Rectal smooth muscle tissue (tissue), 1 donor: Measurements from ENCODE around the gene GALNS.

Source experiments
- H3K27ac ChIP-seq: one replicate; pipeline ENCODE4 v1.7.0; 2013; ENCODE audit warnings: low read depth, low read length, inconsistent platforms
- H3K27me3 ChIP-seq: one replicate; pipeline ENCODE4 v1.7.0; 2013; ENCODE audit warnings: low read length; ENCODE audit not compliant: control insufficient read depth, insufficient read depth
- H3K36me3 ChIP-seq: one replicate; pipeline ENCODE4 v1.7.0; 2013; ENCODE audit warnings: low read length; ENCODE audit not compliant: control insufficient read depth, insufficient read depth
- H3K4me1 ChIP-seq: one replicate; pipeline ENCODE4 v1.7.0; 2013; ENCODE audit warnings: low read length; ENCODE audit not compliant: control insufficient read depth, insufficient read depth
- H3K4me3 ChIP-seq: one replicate; pipeline ENCODE4 v1.7.0; 2013; ENCODE audit warnings: low read length
- H3K9ac ChIP-seq: one replicate; pipeline ENCODE4 v1.7.0; 2013; ENCODE audit warnings: low read length

The GALNS gene

DNA sequence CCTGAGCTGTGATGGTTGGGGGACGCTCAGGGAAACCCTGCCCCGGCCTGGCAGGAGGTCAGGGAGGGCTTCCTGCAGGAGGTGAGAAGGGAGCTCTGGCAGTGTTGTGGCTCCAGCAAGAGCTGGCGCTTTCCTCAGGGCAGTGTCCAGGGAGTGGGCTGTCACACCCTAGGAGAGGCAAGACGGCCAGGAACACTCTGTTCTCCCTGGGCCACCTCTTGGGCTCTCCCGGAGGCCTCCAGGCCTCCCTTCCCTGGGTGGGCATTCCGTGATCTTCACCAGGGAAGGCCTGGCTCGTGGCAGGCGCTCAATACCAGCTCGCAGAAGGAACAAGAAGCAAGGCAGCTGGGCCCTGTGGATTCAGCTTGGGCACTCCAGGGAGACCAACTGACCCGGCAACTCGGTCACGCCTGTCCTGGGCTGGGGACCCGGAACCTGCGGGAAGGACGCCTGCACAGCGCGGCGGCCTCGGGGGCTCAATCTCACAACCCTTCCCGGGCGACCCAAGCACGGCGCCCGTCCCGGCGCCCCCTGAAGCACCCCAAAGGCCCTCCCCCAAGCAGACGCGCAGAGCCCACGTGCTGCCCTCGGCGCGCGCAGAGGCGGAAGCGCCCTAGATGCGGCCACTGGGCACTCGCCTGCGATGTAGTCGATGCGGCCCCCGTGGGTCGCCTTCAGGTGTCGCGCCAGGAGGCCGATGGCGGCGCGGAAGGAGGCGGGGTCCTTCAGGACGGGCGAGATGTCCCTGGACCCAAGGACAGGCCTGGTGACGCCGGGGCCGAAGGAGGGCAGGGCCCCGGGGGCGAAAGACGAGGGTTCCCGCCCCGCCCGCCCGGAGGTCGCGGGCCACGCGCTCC is 45.6 kb downstream of the GALNS start:
- Histone ChIP-seq H3K4me1 (peaks cover 14% of the 10 kb centered on the region), H3K27me3 (no peaks in the 10 kb centered on the region), H3K36me3 (peaks cover 6% of the 10 kb centered on the region), H3K27ac (peak overlapping the region; percentile 88), H3K4me3 (peak overlapping the region; percentile 85), H3K9ac (peak overlapping the region; percentile 78)

DNA sequence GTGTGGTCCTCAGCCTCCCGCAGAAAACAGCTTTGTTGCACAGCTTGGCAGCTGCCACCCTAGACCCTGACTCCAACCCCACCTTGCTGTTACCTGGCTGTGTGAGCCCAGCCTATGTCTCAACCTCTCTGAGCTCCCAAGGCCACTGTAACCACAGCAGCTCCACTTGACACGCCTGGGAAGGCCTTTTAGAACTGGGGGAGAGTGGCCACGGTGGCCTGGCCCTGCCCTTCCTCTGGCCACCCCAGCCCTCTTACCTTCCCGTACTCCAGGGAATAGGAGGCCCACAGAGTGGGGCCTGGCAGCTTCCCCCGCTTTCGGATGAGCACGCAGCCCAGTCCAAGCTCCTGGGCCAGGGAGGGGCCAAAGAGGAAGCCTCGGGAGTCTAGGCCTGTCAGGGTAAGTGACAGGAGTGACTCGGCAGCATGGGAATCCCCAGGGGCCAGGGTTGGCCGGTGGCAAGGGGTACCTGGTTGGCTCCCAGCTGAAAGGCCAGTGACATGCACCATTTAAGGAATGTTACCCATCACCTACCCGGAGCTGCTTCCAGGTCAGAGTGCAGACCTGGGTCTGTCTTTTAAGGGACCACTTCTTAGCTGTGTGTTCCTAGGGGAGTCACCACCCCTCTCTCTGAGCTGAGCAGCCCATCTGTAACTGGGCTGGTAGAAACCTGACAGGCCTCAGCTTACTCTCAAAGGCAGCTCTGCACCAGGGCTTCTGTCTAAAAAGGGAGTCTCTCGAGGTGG is 46.4 kb downstream of the GALNS start:
- H3K27me3 ChIP-seq = no peaks in the 10 kb centered on the region
- peak overlapping the region; percentile 88 for H3K27ac ChIP-seq
- H3K4me1 ChIP-seq = peaks cover 14% of the 10 kb centered on the region
- peak overlapping the region; percentile 85 for H3K4me3 ChIP-seq
- H3K36me3 ChIP-seq = peaks cover 6% of the 10 kb centered on the region
- H3K9ac ChIP-seq = peak overlapping the region; percentile 78

DNA sequence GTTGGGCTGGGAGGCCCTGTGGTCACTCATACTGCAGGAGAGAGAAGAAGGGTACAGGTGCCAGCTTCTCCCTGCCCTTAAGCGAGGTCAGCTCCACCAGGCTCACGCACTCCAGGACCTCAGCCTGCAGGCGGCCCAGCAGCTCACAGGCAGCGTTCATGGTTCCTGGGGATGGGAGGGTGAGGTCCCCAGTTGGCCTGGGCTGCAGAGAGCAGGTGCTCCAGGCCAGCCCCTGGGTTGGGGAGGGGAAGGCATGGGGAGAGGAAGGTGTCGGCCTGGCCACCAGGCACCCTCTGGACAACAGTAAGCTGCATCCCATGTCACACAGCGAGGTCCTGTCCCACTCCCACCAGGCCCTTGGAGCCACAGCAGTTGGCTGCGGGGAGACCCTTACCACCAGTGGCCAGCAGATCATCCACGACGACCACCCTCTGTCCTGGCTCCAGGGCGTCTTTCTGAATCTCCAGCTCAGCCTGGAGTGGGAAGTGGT is 47.0 kb downstream of the GALNS start:
- Histone ChIP-seq H3K36me3 (peaks cover 6% of the 10 kb centered on the region), H3K4me3 (no peak overlapping the region), H3K4me1 (peaks cover 14% of the 10 kb centered on the region), H3K27me3 (no peaks in the 10 kb centered on the region), H3K27ac (no peak overlapping the region), H3K9ac (peak overlapping the region; percentile 22)

DNA sequence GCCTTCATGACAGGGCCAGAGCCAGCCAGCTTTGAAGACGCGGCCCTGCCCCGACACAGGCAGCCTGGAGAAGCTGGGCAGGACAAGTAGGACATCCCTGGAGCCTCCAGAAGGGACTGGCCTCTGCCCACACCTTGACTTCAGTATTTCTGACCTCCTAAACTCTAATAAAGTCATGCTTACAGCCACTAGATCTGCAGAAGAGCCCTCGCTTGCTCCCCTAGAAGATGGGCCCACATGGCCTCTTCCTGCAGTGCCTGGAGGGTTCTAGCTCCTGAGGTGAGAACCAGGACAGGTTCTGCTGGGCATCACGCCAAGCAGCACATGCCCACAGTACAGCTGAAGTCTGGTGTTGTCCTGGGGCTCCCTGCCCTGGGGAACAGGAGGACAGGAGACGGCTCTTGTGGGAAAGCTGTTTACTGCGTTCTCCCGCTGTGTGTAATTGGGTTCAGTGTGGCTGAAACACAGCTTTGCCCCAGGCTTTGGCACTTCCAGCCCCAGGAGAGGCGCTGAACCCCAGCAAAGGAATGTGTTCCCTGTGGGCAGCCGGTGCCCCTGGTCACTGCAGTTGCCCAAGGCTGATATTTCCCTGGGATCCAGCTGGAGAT is 47.6 kb downstream of the GALNS start:
- H3K4me1 ChIP-seq = peaks cover 14% of the 10 kb centered on the region
- no peak overlapping the region for H3K27ac ChIP-seq
- H3K27me3 ChIP-seq = no peaks in the 10 kb centered on the region
- peaks cover 6% of the 10 kb centered on the region for H3K36me3 ChIP-seq
- no peak overlapping the region for H3K4me3 ChIP-seq
- H3K9ac ChIP-seq = no peak overlapping the region

DNA sequence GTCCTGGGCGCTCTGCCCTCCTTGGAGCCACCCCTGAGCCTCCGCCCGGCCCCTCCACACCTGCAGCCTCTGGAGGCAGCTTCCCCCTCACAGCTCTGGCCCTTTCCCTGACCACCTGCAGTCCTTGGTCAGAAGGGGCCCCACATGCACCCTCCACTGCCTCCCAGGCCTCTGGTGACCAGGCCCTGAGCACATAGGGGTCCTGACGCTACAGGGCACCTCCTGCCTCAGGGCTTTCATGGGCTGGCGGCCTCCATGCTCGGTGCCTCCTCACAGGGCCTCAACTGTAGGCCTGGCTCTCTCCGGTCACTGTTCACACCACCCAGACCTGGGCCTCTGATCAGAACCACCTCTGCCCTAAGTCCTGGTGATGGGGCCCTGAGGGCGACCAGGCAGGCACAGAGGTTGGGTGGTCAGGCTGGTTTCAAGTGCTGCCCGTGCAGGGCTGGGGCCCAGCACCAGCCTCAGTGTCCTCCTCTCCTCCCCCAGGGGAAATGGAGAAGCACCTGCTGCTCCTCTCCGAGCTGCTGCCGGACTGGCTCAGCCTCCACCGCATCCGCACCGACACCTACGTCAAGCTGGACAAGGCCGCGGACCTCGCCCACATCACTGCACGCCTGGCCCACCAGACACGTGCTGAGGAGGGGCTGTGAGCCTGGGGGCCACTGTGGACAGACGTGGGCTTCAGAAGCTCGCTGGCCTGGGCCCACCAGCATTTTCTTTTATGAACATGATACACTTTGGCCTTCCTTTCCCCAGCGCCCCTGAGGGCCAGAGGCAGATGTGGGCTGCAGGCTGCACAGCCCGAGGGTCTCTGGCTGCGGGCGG is 48.9 kb downstream of the GALNS start:
- H3K27ac ChIP-seq = no peak overlapping the region
- no peaks in the 10 kb centered on the region for H3K27me3 ChIP-seq
- H3K36me3 ChIP-seq = peaks cover 6% of the 10 kb centered on the region
- no peak overlapping the region for H3K4me3 ChIP-seq
- no peak overlapping the region for H3K9ac ChIP-seq
- H3K4me1 ChIP-seq = peaks cover 14% of the 10 kb centered on the region

DNA sequence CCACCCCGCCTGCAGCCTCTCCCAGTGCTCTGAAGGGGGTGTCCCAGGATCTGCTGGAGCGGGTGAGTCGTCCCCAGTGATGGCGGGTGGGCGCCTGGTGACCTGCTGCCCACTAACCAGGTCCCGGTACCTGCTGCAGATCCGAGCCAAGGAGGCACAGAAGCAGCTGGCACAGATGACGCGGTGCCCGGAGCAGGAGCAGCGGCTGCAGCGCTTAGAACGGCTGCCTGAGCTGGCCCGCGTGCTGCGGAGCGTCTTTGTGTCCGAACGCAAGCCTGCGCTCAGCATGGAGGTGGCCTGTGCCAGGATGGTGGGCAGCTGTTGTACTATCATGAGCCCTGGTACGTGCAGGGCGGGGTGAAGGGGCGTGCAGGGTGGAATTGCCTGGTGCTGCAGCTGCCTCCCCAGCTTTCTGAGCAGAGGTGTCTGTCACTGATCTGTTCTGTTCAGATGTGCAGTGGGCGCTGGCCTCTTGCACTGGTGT is 49.6 kb downstream of the GALNS start:
- H3K36me3 ChIP-seq = peaks cover 6% of the 10 kb centered on the region
- peaks cover 14% of the 10 kb centered on the region for H3K4me1 ChIP-seq
- no peak overlapping the region for H3K4me3 ChIP-seq
- no peak overlapping the region for H3K9ac ChIP-seq
- no peak overlapping the region for H3K27ac ChIP-seq
- H3K27me3 ChIP-seq = no peaks in the 10 kb centered on the region

DNA sequence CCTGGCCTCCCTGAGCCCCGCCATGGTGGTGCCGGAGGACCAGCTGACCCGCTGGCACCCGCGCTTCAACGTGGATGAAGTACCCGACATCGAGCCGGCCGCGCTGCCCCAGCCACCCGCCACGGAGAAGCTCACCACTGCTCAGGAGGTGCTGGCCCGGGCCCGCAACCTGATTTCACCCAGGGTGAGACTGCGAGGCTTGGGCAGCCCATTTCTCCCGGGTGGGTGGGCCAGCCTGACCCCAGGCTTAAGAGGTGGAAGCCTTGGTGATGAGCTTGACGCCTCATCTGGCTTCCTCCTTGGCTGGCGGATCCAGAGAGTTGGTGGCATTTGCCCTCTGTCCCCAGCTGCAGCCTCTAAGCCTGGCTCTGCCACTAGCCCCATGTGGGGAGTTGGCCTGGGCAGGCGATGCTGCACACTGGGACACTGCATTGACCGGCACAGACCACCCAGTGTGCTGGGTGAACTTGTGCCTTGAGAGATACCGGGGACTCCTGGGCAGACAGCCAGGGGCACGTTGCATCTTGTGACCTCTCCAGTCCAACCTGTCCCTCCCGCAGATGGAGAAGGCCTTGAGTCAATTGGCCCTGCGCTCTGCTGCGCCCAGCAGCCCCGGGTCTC is 50.1 kb downstream of the GALNS start:
- no peak overlapping the region for H3K4me3 ChIP-seq
- no peaks in the 10 kb centered on the region for H3K27me3 ChIP-seq
- H3K27ac ChIP-seq = no peak overlapping the region
- H3K4me1 ChIP-seq = peaks cover 14% of the 10 kb centered on the region
- H3K36me3 ChIP-seq = peaks cover 6% of the 10 kb centered on the region
- H3K9ac ChIP-seq = no peak overlapping the region

DNA sequence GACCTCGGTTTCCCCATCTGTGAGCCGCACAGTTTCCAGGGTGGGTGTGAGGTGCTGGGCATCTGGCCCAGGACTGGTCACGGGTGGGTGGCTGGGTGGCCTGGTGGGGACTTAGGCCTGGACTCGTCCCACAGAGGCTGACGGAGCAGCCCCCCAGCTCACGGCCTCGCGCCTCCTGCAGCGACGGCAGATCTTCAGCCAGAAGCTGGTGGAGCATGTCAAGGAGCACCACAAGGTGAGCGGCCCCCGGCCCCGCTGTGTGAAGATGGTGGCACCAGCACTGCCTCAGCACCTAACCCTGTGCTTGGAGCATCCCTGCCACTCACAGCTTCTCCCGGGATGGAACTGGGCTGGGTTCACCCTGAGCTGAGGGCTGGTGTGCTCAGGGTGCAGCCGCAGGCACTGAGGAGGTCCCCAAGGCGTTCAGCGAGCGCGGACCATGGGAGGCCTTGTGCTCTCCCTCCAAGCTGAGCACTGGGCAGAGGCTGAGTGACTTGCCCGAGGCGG is 50.8 kb downstream of the GALNS start:
- no peak overlapping the region for H3K4me3 ChIP-seq
- H3K9ac ChIP-seq = no peak overlapping the region
- no peak overlapping the region for H3K27ac ChIP-seq
- peaks cover 6% of the 10 kb centered on the region for H3K36me3 ChIP-seq
- peaks cover 12% of the 10 kb centered on the region for H3K4me1 ChIP-seq
- no peaks in the 10 kb centered on the region for H3K27me3 ChIP-seq

DNA sequence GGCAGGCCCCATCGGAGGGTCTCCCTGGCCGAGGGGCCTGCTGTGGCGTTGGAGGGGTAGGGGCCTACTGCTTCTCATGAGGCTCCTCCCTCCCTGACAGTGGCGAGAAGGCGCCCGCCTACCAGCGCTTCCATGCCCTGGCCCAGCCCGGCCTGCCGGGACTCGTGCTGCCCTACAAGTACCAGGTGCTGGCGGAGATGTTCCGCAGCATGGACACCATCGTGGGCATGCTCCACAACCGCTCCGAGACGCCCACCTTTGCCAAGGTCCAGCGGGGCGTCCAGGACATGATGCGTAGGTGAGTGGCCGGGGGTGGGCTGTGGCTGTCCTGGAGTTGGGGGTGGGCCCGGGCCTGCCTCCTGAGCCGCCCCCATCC is 51.4 kb downstream of the GALNS start:
- Histone ChIP-seq H3K4me3 (no peak overlapping the region), H3K9ac (no peak overlapping the region), H3K27me3 (no peaks in the 10 kb centered on the region), H3K4me1 (peaks cover 6% of the 10 kb centered on the region), H3K36me3 (peaks cover 6% of the 10 kb centered on the region), H3K27ac (no peak overlapping the region)

DNA sequence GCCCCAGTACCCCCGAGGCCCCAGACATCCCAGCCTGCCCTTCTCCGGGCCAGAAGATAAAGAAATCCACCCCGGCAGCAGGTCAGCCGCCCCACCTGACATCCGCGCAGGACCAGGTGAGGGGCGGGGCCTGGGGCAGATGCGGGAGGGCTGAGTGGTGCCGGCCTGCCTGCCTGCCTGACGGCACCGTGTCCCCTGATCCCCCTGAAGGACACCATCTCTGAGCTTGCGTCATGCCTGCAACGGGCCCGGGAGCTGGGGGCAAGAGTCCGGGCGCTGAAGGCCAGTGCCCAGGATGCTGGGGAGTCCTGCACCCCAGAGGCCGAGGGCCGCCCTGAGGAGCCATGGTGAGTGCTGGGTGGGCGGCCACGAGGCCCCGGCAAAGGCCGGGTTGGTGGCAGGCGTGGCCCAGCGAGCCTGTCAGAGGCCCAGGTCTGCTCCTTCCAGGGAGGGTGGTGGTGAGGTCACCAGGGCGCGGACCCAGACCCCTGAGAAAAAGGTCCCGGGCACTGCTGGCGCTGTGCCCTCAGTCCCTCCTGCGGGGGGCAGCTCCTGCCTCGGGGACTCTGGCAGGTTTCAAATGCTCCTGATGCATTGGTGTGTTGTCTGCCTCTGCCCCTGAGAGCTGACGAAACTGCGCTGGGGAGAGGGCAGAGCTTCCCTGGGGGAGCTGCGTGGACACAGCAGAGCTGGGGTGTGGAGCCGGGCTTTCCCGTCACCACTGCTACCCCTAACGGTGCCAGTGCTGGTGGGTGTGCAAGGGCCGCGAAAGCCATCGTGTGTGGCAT is 52.0 kb downstream of the GALNS start:
- Histone ChIP-seq H3K27ac (no peak overlapping the region), H3K9ac (no peak overlapping the region), H3K4me3 (no peak overlapping the region)

DNA sequence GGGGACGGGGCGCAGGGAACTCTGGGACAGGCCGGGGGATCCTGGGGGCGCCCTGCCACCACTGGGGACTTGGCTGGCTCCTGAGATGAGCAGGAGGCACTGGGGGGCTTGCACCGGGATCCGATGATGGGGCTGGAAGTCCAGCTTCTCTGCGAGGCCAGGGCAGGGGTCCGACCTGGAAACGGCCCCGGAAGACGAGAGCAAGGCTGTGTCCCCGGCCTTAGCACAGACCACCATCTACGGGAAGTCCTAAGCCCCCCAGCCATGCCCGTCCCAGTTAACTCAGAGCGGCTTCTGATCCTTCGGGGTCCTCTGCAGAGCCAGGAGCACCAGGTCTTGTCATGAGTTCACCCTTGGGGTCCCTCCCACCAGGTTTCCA is 52.6 kb downstream of the GALNS start:
- no peak overlapping the region for H3K9ac ChIP-seq

More for the DNA sequence above, 52.0 kb downstream of the GALNS start:
- no peaks in the 10 kb centered on the region for H3K27me3 ChIP-seq
- H3K4me1 ChIP-seq = no peaks in the 10 kb centered on the region
- H3K36me3 ChIP-seq = peaks cover 6% of the 10 kb centered on the region

More for the DNA sequence above, 52.6 kb downstream of the GALNS start:
- H3K36me3 ChIP-seq = peaks cover under 1% of the 10 kb centered on the region
- no peaks in the 10 kb centered on the region for H3K4me1 ChIP-seq
- no peak overlapping the region for H3K27ac ChIP-seq
- no peaks in the 10 kb centered on the region for H3K27me3 ChIP-seq
- peak overlapping the region; percentile 41 for H3K4me3 ChIP-seq
